Measurements from ENCODE around the gene GRN. TPM values are rescaled to one million over a fixed set of nuclear protein-coding genes. Genes with fewer than 3 reads are reported as not detected.

GRN gene
- total RNA-seq, 1 donor from 2014 or later: 327 TPM

DNA sequence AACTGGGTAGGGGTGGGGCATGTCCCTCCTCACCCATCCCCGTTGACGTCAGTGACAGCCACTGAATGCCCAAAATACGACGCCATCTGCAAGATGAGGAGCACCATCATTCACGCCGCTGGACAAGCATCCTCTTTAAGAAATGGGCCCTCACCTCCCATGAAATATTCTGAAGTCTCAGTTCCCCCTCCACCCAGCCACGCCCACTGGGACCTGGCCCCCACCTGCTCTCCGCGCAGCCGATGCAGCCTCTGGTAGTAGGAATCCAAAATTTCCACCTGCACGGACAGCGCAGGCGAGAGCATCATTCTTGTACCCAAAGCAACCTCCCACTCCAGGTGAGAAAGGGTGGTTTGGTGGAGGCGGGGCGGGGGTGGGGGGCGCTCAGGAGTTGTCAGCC lies 38.8 kb downstream of the GRN start:
- peaks cover 36% of the 10 kb centered on the region for H3K27me3 ChIP-seq (ENCODE audit: insufficient read depth, low read length)
- H3K36me3 ChIP-seq (ENCODE audit: insufficient read depth, low read length): no peaks in the 10 kb centered on the region
- Mint-ChIP-seq H3K36me3 (ENCODE audit: low read depth, unreplicated experiment) (no peaks in the 10 kb centered on the region), H3K4me3 (ENCODE audit: unreplicated experiment) (no peak overlapping the region), H3K27me3 (ENCODE audit: low read depth, unreplicated experiment) (peaks cover 34% of the 10 kb centered on the region), H3K27ac (ENCODE audit: unreplicated experiment) (no peak overlapping the region), H3K4me1 (ENCODE audit: low read depth, unreplicated experiment) (no peaks in the 10 kb centered on the region), H3K9me3 (ENCODE audit: unreplicated experiment) (no peaks in the 10 kb centered on the region)
- no peak overlapping the region for H3K27ac ChIP-seq (ENCODE audit: low read depth, low read length)
- H2AFZ ChIP-seq (ENCODE audit: low read depth, low read length): no peak overlapping the region
- H3K9me3 ChIP-seq (ENCODE audit: insufficient read depth, low read depth, low read length): no peaks in the 10 kb centered on the region
- H3K4me3 ChIP-seq (ENCODE audit: insufficient read depth, low read depth, low read length): no peak overlapping the region
- no peak overlapping the region for H3K4me2 ChIP-seq (ENCODE audit: low read length)
- peaks cover 3% of the 10 kb centered on the region for H3K4me1 ChIP-seq (ENCODE audit: insufficient read depth, low read length)
- H4K20me1 ChIP-seq (ENCODE audit: insufficient read depth, low read length): no peaks in the 10 kb centered on the region
- no peak for FAIRE-seq
- no peak for TF ChIP-seq EZH2 (IDR thresholded peaks at IDR 0.05; ENCODE audit: insufficient read depth, low read length)
- TF ChIP-seq CTCF (IDR thresholded peaks at IDR 0.05; ENCODE audit: insufficient read depth, low read depth, low read length): no peak
- no peak for DNase-seq (ENCODE audit: low read depth)
- H3K79me2 ChIP-seq (ENCODE audit: insufficient read depth, low read length): no peaks in the 10 kb centered on the region
- H3K9ac ChIP-seq (ENCODE audit: low read length): no peak overlapping the region

- no peak for FAIRE-seq
Observed at GRCh38 chr17:44384281-44384822, 39.2 kb downstream of the GRN start.

More at GRCh38 chr17:44384281-44384822, 39.2 kb downstream of the GRN start:
- H3K79me2 ChIP-seq (ENCODE audit: insufficient read depth, low read length): no peaks in the 10 kb centered on the region
- H4K20me1 ChIP-seq (ENCODE audit: insufficient read depth, low read length): no peaks in the 10 kb centered on the region
- H3K4me1 ChIP-seq (ENCODE audit: insufficient read depth, low read length): peaks cover 3% of the 10 kb centered on the region
- H2AFZ ChIP-seq (ENCODE audit: low read depth, low read length): peak overlapping the region; percentile 58
- no peak overlapping the region for H3K9ac ChIP-seq (ENCODE audit: low read length)
- H3K4me3 ChIP-seq (ENCODE audit: insufficient read depth, low read depth, low read length): no peak overlapping the region
- Mint-ChIP-seq H3K27ac (ENCODE audit: unreplicated experiment) (no peak overlapping the region), H3K36me3 (ENCODE audit: low read depth, unreplicated experiment) (no peaks in the 10 kb centered on the region), H3K4me1 (ENCODE audit: low read depth, unreplicated experiment) (no peaks in the 10 kb centered on the region), H3K27me3 (ENCODE audit: low read depth, unreplicated experiment) (peaks cover 34% of the 10 kb centered on the region), H3K4me3 (ENCODE audit: unreplicated experiment) (peak overlapping the region; percentile 60), H3K9me3 (ENCODE audit: unreplicated experiment) (peaks cover under 1% of the 10 kb centered on the region)
- no peak for DNase-seq (ENCODE audit: low read depth)
- H3K4me2 ChIP-seq (ENCODE audit: low read length): peak overlapping the region; percentile 87
- H3K27ac ChIP-seq (ENCODE audit: low read depth, low read length): no peak overlapping the region
- no peaks in the 10 kb centered on the region for H3K9me3 ChIP-seq (ENCODE audit: insufficient read depth, low read depth, low read length)
- peaks cover 36% of the 10 kb centered on the region for H3K27me3 ChIP-seq (ENCODE audit: insufficient read depth, low read length)
- TF ChIP-seq CTCF (IDR thresholded peaks at IDR 0.05; ENCODE audit: insufficient read depth, low read depth, low read length): no peak
- no peak for TF ChIP-seq EZH2 (IDR thresholded peaks at IDR 0.05; ENCODE audit: insufficient read depth, low read length)
- no peaks in the 10 kb centered on the region for H3K36me3 ChIP-seq (ENCODE audit: insufficient read depth, low read length)

Measured in astrocyte (in vitro differentiated cells and primary cell).